Non-pigmented ciliary epithelial cell (primary cell): ENCODE results near the gene CX3CR1.
"Not testable (repeated sequence)": the region's sequence is repeated elsewhere in the genome, so short reads cannot be mapped to it uniquely, and the experiment has no call there.

Experiments
- DNase-seq: peaks from one replicate; pipeline ENCODE4 v3.0.0-alpha.2; 2010; ENCODE audit warnings: low read depth

CX3CR1 gene

GRCh38 chr3:39267631-39268548 lies 11.9 kb downstream of the CX3CR1 start:
- no peak for DNase-seq

GRCh38 chr3:39264053-39264452 lies 15.8 kb downstream of the CX3CR1 start:
- DNase-seq = no peak

GRCh38 chr3:39263576-39263975 lies 16.3 kb downstream of the CX3CR1 start:
- DNase-seq = no peak

DNA sequence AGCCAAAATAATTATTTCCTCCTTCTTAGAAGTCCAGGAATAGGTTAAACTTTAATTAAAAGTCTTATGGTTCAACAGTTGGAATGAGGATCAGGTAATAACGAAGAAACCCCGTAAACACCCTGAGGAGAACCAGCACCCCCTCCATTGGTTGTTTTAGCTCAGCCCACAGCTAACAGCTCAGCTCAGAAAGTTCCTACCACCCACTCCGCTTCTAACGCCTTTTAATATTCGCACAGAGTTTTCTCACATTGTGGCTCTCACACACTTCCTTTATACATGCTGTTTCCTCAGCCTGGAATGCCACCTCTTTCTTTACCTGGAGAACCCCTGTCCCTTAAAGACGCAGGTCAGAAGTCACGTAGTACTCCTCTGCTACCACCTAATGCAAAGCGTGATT lies 17.0 kb downstream of the CX3CR1 start:
- no peak for DNase-seq

DNA sequence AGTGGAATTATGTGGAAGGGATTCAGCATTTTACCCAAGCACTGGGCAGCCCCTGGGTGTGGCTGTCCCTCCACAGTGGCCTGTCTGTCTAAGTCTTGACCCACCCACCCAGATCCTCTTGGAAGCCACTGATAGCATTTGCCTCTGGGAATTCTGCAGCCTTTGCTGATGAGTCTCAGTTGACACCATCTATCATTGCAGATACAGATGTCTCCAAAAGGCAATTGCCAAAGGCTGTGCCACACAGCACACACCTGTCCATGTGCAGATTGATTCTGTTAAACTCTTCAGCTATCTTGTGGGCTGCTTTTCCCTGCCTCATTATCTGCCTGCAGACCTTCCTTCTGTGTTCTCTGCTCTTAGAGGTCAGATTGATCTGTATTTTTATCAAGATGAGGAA lies 18.1 kb downstream of the CX3CR1 start:
- no peak for DNase-seq

DNA sequence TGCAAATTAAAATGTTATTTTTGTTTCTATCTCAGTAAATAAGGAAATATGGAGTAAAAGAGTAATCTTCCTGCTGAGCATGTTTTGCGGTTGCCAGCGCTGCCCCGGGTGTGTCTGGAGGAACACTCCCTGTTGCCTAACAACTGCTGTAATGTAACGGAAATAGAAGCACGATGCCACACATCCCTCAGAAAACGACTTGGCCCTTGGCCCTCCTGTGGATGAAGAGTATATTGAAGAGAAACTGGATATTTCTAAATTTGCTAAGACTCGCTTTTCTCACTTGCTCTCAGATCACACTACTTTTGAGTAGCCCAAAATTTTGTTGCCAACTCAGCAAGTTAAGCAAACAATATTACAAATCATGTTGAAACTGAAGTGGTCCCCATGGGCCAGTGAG lies 18.9 kb downstream of the CX3CR1 start:
- DNase-seq = peak; percentile 37

GRCh38 chr3:39260318-39260717 lies 19.5 kb downstream of the CX3CR1 start:
- no peak for DNase-seq

DNA sequence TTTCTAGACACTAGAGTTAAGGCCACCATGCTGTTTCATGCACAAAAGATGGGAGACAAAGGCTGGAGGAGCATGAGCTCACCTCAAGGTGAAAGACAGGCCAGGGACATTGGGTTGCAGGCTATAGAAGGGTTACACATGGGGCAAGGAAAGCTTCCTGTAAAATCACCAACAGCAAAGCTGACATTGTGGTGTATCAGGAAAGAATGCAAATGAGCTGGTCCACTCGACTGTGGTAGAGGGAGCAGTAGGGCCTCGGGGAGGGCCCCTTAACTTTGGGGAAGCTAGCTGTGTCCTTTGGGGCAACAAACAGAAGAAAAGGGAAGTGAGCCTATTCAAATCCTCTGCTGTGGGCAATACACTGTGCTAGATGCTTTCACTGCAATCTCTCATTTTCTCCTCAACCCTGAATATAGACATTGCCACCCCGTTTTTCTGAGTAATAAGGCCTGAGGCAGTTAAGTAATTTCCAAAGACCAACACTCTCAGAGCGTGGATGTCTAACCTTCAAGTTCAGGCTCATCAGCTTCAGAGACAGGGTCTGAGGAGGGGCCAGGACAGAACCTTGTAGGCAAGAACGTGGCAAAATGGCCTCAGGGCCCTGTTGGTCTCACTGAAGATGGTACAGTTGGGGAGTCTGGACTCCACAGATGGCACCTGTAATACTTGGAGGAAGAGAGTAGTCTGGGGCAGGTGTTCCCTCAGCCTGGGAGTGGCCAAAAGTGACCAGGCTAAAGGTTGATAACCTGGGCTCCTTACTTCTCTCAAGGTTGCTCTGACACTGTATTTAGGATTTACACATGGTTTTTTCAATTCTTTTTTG lies 24.1 kb downstream of the CX3CR1 start:
- no peak for DNase-seq

GRCh38 chr3:39254806-39255449 lies 24.9 kb downstream of the CX3CR1 start:
- DNase-seq = peak; percentile 2

DNA sequence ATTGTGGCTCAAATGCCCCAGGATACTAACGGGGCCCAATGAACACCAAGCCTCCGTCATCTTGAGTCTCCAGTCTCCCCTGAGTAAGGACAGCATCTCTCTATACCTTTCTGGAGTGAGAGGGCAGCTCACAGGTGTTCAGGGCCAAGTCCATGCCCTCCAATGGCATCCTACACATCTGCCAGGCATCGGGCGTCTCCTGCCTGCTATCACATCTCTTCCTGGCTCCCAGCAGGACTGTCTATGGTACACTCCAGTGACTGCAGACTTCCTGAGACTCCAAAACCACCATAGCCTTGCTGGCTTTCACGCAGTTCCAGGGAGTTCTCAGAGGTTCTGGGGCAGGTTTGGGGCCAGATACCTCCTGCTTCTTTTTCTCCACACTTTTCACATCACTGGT lies 28.3 kb downstream of the CX3CR1 start:
- DNase-seq = no peak

DNA sequence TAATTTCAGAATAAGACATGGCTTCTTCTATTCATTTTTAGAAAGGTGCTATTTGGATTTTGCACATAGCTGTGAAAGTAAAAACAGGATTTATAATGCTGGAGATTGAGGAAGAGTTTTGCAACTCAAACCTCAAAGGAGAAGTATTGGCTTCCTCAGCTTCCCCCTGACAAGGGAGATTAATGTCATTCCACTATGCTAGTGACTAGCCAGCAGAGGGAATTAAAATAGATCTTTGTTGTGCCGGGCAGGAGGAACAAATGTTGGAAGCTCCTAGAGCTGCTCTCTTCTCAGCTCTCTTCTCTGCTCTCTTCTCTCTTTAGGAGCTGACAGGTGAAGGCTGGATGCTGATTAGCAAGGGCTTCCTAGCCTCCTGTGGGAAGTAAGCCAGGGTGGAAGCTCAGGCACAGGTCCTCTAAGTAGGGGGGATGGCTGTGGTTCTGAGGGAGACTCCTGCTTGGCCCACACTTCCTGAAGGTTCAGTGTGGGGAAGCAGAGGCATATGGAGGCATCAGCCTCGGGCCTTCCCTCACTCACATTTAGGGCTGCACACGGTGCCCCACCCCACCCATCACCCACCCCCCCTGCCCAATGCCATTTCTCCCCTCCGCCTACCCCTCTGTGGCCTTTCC lies 29.6 kb downstream of the CX3CR1 start:
- DNase-seq = no peak

DNA sequence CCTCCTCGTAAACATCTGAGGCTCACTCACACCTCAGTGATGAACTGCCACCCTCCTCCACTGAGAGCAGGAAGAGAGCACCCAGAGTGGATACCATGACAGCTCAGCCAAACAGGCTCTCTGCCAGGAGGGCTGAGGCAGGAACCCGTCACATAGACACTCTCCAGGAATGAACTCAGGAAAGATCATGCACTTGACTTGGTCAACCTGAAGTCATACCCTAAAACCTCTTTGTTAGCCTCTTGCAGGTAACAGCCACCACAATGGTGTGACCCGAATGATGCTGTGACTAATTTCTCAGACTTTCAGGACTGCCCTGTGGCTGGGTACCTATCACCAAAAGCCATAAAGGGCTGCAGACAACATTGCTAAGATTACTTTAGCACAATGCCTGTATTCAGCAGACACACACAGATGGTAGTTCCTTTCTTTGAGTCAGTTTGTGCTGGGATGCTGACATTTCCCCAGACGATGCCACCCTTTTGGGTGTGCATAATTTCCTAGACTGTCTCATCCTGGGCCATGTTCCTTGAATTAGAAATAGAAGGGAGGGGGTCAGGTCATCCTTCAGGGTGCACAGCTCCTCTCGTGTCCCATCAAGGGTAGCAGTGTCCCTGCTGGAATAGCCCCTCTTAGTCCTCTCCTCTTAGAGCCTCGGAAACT lies 30.3 kb downstream of the CX3CR1 start:
- no peak for DNase-seq

- DNase-seq = no peak
Measured at GRCh38 chr3:39241561-39241960, 38.3 kb downstream of the CX3CR1 start.

GRCh38 chr3:39237027-39237426 lies 42.8 kb downstream of the CX3CR1 start:
- no peak for DNase-seq

GRCh38 chr3:39234651-39235050 lies 45.2 kb downstream of the CX3CR1 start:
- DNase-seq = no peak

DNA sequence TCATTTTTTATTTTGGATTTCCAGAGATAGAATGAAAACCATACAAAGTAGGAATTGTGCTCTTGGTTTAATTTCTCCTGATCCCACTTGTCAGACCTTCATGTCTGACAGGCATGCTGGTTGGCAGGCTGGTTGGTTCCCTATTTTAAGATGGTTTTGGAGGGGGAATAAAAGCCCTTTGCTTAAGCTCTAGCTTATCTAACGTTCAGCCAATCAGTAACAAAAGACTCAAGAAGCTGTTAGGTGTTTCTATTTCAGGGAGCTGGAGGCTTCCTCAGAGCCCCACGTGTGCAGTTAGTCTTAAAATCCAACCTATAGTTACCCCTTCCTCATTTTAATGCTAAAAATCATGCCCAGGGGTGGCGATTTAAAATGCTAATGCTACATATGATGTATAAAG lies 47.0 kb downstream of the CX3CR1 start:
- DNase-seq = no peak

DNA sequence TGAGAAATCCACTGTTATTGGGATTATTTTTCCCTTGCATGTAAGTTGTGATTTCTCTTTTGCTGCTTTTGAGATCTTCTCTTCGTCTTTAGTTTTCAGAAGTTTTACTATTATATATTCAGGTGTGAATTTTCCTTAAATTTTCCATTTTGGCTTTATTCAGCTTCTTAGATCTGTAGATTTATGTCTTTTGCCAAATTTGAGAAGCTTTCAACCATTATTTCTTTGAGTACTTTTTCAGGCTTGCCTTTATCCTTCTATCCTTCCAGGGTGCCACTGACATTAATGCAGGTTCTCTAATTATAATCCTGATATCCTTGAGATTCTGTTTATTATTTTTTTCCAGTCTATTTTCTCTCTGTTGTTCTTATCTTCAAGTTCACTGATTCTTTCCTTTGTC lies 49.4 kb downstream of the CX3CR1 start:
- DNase-seq = no peak

DNA sequence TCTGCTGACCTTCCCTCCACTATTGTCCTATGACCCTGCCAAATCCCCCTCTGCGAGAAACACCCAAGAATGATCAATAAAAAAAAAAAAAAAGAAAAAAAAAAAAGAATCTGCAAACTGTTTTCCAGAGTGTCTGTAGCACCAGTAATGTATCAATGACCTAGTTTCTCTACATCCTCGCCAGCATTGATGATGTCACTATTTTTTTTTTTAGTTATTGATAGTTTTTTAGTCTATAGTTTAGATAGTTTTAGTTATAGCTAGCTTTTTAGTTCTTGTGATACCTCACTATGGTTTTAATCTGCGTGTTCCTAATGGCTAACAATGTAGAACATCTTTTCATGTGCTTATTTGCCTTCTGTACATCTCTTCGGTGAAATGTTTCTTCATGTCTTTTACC lies 51.3 kb downstream of the CX3CR1 start:
- DNase-seq = no peak

GRCh38 chr3:39227596-39227995 lies 52.2 kb downstream of the CX3CR1 start:
- DNase-seq = not testable (repeated sequence)

DNA sequence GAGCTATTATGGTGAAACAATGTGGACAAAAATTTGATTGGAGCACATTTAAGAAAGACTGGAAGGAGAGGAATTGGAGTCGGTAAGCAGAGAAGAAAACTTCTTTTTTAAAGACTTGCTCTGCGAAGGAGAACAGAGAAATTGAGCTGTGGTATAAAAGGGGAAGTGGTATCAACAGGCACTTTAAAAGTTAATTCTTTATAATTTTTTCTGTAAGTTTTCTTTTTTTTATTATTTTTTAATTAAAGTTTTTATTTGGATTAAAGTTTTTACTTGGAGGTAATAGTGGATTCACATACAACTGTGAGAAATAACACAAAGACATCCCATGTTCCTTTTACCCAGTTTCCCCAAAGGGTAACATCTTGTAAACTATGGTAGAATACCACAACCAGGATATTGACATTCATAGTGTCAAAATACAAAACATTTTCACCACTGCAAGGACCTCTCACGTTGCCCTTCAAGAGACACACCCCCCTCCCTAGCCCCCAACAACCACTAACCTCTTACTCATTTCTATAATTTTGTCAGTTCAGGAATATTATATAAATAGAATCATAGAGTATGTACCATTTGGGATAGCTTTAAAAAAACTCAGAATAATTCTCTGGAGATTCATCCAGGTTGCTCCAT lies 53.6 kb downstream of the CX3CR1 start:
- no peak for DNase-seq

- DNase-seq = no peak
Measured at GRCh38 chr3:39224288-39224687, 55.5 kb downstream of the CX3CR1 start.
